ENCODE results near the gene CXADR.
A peak's percentile ranks its signal among the peaks of the same experiment; 100 is the strongest.
"Not testable (repeated sequence)": the region's sequence is repeated elsewhere in the genome, so short reads cannot be mapped to it uniquely, and the experiment has no call there.

CXADR gene

GRCh38 chr21:17506951-17507350, 5.9 kb upstream of the CXADR start:
- DNase-seq: no peak

GRCh38 chr21:17507591-17507990, 5.3 kb upstream of the CXADR start:
- DNase-seq: no peak

- DNase-seq: peak; percentile 54
Observed at GRCh38 chr21:17513214-17514123, 626 bp downstream of the CXADR start.

GRCh38 chr21:17514124-17514845, 1.4 kb downstream of the CXADR start:
- DNase-seq: no peak

- DNase-seq: not testable (repeated sequence)
Observed at GRCh38 chr21:17517008-17517407, 4.2 kb downstream of the CXADR start.

GRCh38 chr21:17519208-17519738, 6.4 kb downstream of the CXADR start:
- DNase-seq: no peak

GRCh38 chr21:17519965-17520609, 7.2 kb downstream of the CXADR start:
- DNase-seq: no peak

GRCh38 chr21:17523007-17523451, 10.2 kb downstream of the CXADR start:
- DNase-seq: no peak

- DNase-seq: not testable (repeated sequence)
Observed at GRCh38 chr21:17523979-17524494, 11.2 kb downstream of the CXADR start.

- DNase-seq: no peak
Observed at GRCh38 chr21:17524635-17525034, 11.8 kb downstream of the CXADR start.

GRCh38 chr21:17526776-17527175, 13.9 kb downstream of the CXADR start:
- DNase-seq: no peak

- DNase-seq: peak; percentile 60
Observed at GRCh38 chr21:17527240-17527639, 14.4 kb downstream of the CXADR start.

- no peak for DNase-seq
Observed at GRCh38 chr21:17527711-17528110, 14.9 kb downstream of the CXADR start.

- DNase-seq: no peak
Observed at GRCh38 chr21:17529648-17530047, 16.8 kb downstream of the CXADR start.

- DNase-seq: no peak
Observed at GRCh38 chr21:17532292-17532691, 19.4 kb downstream of the CXADR start.

- no peak for DNase-seq
Observed at GRCh38 chr21:17536381-17536780, 23.5 kb downstream of the CXADR start.

GRCh38 chr21:17537299-17537698, 24.5 kb downstream of the CXADR start:
- no peak for DNase-seq

- no peak for DNase-seq
Observed at GRCh38 chr21:17538576-17538975, 25.7 kb downstream of the CXADR start.

GRCh38 chr21:17539323-17539722, 26.5 kb downstream of the CXADR start:
- no peak for DNase-seq

- no peak for DNase-seq
Observed at GRCh38 chr21:17539743-17540341, 27.0 kb downstream of the CXADR start.

- DNase-seq: no peak
Observed at GRCh38 chr21:17540530-17540929, 27.7 kb downstream of the CXADR start.

GRCh38 chr21:17542371-17543011, 29.6 kb downstream of the CXADR start:
- peak; percentile 35 for DNase-seq

Data from kidney glomerular epithelial cell (primary cell).